T-helper 17 cell (primary cell): Measurements from ENCODE around the gene ZNF792. TPM values are rescaled to one million over a fixed set of nuclear protein-coding genes. Genes with fewer than 3 reads are reported as not detected.

Experiments used
- ATAC-seq: fragments of 150-1000 bp; cut with Tn5 transposase; 2 replicates; pipeline ENCODE4 v1.10.0; 2021; ENCODE audit warnings: mild to moderate bottlenecking, moderate library complexity
- DNase-seq, 3 donors: peaks; one replicate each; pipeline versions ENCODE4 v3.0.0 to v3.0.0-alpha.2; 2020 to 2021
- H3K9me3 ChIP-seq: one replicate; pipeline ENCODE4 v1.7.0; 2013; ENCODE audit warnings: low read length, mild to moderate bottlenecking; ENCODE audit not compliant: control insufficient read depth, poor library complexity, severe bottlenecking
- H3K27ac Mint-ChIP-seq: one replicate; pipeline ENCODE4 v1.8.0; 2022; ENCODE audit warnings: mild to moderate bottlenecking, moderate library complexity, mixed read lengths
- H3K27me3 Mint-ChIP-seq: one replicate; pipeline ENCODE4 v1.8.0; 2022; ENCODE audit warnings: mixed read lengths
- H3K36me3 Mint-ChIP-seq: one replicate; pipeline ENCODE4 v1.8.0; 2022; ENCODE audit warnings: low read depth, mixed read lengths
- H3K4me1 Mint-ChIP-seq: one replicate; pipeline ENCODE4 v1.8.0; 2022; ENCODE audit warnings: mild to moderate bottlenecking, mixed read lengths
- H3K4me3 Mint-ChIP-seq: one replicate; pipeline ENCODE4 v1.8.0; 2022; ENCODE audit warnings: mild to moderate bottlenecking, moderate library complexity, mixed read lengths
- total RNA-seq, 4 donors: library from RNA in 2 of 4; stranded (reverse) in 2 of 4; gene quantifications; one replicate each; pipeline ENCODE4 v1.2.3 and lab custom pipeline; 2022 to 2026

The ZNF792 gene
- total RNA-seq, 2 donors from 2014 or later: 15.1 to 15.5 TPM

DNA sequence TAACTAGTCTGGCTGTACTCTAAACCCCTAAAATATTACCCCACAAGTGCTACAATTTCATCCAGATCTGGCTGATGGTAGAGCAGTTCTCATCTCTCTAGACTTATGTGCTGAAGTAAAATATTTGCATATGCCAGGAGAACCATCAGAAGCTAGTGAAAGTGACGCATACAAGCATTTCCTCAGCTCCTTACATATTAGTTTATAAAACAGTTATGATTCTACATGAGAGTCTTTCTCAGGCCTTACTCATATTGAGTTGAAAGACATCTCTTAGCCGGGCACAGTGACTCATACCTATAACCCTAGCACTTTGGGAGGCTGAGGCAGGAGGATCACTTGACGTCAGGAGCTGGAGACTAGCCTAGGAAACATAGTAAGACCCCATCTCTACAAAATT, 53.3 kb downstream of the ZNF792 start:
- H3K9me3 ChIP-seq: no peaks in the 10 kb centered on the region
- H3K27ac Mint-ChIP-seq: no peak overlapping the region
- peaks cover 19% of the 10 kb centered on the region for H3K27me3 Mint-ChIP-seq
- H3K4me3 Mint-ChIP-seq: no peak overlapping the region
- ATAC-seq (no peak), DNase-seq (no peak)
- peaks cover 5% of the 10 kb centered on the region for H3K4me1 Mint-ChIP-seq
- H3K36me3 Mint-ChIP-seq: peaks cover 4% of the 10 kb centered on the region

Other genes with a start within 250 kb of the ZNF792 start
- 1 to 10 TPM; 3.1 to 4.7 TPM for gene ZNF181, start 230.0 kb downstream of the ZNF792 start, total RNA-seq
- gene ZNF599, start 191.0 kb downstream of the ZNF792 start, total RNA-seq: 1 to 10 TPM; 3.7 to 4.8 TPM
- gene ZNF30, start 37.3 kb downstream of the ZNF792 start, total RNA-seq: 1 to 10 TPM; 3.0 to 3.5 TPM
- 100 to 1,000 TPM; 153 to 162 TPM for gene GRAMD1A, start 36.1 kb upstream of the ZNF792 start, total RNA-seq
- 1 to 10 TPM; 1.9 to 6.2 TPM for gene SCN1B, start 66.2 kb upstream of the ZNF792 start, total RNA-seq
- gene HPN, start 77.5 kb upstream of the ZNF792 start, total RNA-seq: under 1 TPM in 1 of 2 donors, not detected in 1; 0.89 TPM
- not detected for gene FXYD3, start 151.6 kb upstream of the ZNF792 start, total RNA-seq
- gene LGI4, start 170.8 kb upstream of the ZNF792 start, total RNA-seq: under 1 TPM; 0.39 to 0.52 TPM
- gene FXYD1, start 174.6 kb upstream of the ZNF792 start, total RNA-seq: 1 to 10 TPM; 1.8 to 4.7 TPM
- gene FXYD7, start 179.0 kb upstream of the ZNF792 start, total RNA-seq: 10 to 100 TPM; 17.1 to 20.6 TPM
- 100 to 1,000 TPM; 533 to 557 TPM for gene FXYD5, start 190.5 kb upstream of the ZNF792 start, total RNA-seq